Panc1 (cell line): Measurements from ENCODE around the gene CCDC169.

Experiments
- CTCF ChIP-seq: fragments of 450-650 bp; IDR thresholded peaks from 2 replicates; pipeline ENCODE4 v1.5.1; 2017; ENCODE audit warnings: mild to moderate bottlenecking
- POLR2AphosphoS5 ChIP-seq: IDR thresholded peaks from 2 replicates; pipeline ENCODE4 v1.6.1; 2012; ENCODE audit warnings: mild to moderate bottlenecking, low read depth, low read length, moderate library complexity
- SIN3A ChIP-seq: IDR thresholded peaks from 2 replicates; pipeline ENCODE4 v1.6.1; 2012; ENCODE audit warnings: low read depth, mild to moderate bottlenecking, low read length, moderate library complexity, borderline replicate concordance; ENCODE audit not compliant: insufficient read depth
- TCF7L2 ChIP-seq: IDR thresholded peaks from 2 replicates; pipeline ENCODE4 v1.6.1; 2011; ENCODE audit warnings: mild to moderate bottlenecking, low read depth, low read length, inconsistent platforms
- TF ChIP-seq, protein P1 (sequence below), 2 experiments: IDR thresholded peaks; 2 replicates each; pipeline ENCODE4 v1.6.1; 2011 to 2012; ENCODE audit warnings: low read depth in 2 of 2, control low read depth in 1 of 2, low read length in 1 of 2, mild to moderate bottlenecking in 1 of 2, moderate library complexity in 1 of 2; ENCODE audit not compliant: insufficient read depth in 1 of 2

DNA sequence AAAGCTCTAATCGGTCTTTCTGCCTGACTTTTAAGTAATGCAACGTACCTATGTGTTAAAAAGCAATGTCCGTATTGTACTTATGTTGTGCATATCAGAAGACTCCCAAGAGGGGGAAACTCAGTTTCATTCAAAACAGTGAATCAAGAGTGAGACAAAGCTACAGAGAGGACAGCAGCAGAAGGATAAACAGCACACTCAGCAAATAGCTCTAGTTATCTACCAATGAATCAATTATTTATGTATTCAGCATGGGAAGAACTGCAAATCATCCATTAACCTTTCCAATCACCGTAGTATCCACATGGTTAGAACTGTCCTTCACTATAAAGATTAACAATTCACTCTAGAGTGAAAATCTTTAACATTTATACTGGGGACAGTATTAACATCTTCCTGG lies 46.6 kb downstream of the CCDC169 start:
- no peak for TF ChIP-seq CTCF
- no peak for TF ChIP-seq POLR2AphosphoS5
- TF ChIP-seq SIN3A, result no peak
- TF ChIP-seq, protein P1, sequence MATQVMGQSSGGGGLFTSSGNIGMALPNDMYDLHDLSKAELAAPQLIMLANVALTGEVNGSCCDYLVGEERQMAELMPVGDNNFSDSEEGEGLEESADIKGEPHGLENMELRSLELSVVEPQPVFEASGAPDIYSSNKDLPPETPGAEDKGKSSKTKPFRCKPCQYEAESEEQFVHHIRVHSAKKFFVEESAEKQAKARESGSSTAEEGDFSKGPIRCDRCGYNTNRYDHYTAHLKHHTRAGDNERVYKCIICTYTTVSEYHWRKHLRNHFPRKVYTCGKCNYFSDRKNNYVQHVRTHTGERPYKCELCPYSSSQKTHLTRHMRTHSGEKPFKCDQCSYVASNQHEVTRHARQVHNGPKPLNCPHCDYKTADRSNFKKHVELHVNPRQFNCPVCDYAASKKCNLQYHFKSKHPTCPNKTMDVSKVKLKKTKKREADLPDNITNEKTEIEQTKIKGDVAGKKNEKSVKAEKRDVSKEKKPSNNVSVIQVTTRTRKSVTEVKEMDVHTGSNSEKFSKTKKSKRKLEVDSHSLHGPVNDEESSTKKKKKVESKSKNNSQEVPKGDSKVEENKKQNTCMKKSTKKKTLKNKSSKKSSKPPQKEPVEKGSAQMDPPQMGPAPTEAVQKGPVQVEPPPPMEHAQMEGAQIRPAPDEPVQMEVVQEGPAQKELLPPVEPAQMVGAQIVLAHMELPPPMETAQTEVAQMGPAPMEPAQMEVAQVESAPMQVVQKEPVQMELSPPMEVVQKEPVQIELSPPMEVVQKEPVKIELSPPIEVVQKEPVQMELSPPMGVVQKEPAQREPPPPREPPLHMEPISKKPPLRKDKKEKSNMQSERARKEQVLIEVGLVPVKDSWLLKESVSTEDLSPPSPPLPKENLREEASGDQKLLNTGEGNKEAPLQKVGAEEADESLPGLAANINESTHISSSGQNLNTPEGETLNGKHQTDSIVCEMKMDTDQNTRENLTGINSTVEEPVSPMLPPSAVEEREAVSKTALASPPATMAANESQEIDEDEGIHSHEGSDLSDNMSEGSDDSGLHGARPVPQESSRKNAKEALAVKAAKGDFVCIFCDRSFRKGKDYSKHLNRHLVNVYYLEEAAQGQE (IDR thresholded peaks at IDR 0.05; ENCODE audit: insufficient read depth in 1 of 2, low read depth in 2 of 2, low read length in 1 of 2), result no peak
- no peak for TF ChIP-seq TCF7L2
